ENCODE results near the gene HOXB6.

HOXB6 gene

GRCh38 chr17:48593840-48594537, 10.8 kb downstream of the HOXB6 start:
- peak; percentile 95 for DNase-seq

DNA sequence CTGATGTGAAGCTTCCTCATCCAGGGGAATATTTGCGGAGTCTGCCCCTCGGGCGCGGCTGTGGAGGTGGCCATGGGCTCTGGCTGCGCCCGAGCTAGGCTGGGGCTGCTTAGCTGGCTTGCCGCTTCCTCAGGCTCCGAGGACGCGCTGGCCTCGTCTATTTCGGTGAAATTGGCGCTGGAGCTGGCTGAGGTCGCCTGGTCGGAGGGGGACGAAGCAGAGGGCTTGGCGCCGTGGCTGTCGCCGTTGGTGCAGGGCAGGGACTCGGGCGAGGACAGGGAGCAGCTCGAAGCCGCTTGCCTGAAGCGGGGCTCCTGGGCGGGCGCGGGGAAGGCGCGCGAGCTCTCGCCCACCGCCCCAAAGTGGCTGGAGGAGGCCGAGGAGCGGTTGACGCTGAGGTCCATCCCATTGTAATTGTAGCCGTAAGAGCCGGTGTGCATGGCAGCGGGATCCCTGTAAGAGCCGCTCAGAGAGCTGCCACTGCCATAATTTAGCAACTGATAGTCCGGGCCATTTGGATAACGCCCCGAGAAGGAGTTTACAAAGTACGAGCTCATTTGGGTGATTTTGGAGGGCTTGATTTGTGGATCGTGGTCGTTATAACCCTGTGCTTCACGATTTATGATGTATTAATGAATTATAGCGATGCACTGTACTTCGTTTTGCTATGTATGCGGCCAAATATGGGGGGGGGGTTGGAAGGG, 11.5 kb downstream of the HOXB6 start, which contains the start of gene HOXB5:
HOXB5 (minus strand) TSS at position 654 of the 704 bp plus-strand sequence; CDS start at position 557, 97 bp downstream.
- no peak for DNase-seq

- no peak for DNase-seq
These were observed 12.2 kb downstream of the HOXB6 start for GRCh38 chr17:48592577-48592976.

DNA sequence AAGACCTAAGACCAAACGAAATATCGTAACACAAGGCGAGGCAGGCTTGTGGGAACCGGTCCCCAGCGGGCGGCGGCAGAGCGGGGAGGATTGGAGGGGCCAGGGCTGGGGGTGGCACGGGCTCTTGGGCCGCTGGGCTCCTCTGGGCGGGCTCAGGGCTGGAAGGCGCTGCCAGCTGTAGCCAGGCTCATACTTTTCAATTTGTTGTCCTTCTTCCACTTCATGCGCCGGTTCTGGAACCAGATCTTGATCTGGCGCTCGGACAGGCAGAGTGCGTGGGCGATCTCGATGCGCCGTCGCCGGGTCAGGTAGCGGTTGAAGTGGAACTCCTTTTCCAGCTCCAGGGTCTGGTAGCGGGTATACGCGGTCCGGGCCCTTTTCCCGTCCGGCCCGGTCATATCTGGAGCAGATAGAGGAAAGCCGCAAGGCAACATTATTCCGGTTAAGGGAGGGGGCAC, 12.7 kb downstream of the HOXB6 start:
- DNase-seq = no peak

GRCh38 chr17:48591255-48592056, 13.3 kb downstream of the HOXB6 start:
- no peak for DNase-seq

GRCh38 chr17:48590607-48591161, 14.1 kb downstream of the HOXB6 start:
- DNase-seq = no peak

DNA sequence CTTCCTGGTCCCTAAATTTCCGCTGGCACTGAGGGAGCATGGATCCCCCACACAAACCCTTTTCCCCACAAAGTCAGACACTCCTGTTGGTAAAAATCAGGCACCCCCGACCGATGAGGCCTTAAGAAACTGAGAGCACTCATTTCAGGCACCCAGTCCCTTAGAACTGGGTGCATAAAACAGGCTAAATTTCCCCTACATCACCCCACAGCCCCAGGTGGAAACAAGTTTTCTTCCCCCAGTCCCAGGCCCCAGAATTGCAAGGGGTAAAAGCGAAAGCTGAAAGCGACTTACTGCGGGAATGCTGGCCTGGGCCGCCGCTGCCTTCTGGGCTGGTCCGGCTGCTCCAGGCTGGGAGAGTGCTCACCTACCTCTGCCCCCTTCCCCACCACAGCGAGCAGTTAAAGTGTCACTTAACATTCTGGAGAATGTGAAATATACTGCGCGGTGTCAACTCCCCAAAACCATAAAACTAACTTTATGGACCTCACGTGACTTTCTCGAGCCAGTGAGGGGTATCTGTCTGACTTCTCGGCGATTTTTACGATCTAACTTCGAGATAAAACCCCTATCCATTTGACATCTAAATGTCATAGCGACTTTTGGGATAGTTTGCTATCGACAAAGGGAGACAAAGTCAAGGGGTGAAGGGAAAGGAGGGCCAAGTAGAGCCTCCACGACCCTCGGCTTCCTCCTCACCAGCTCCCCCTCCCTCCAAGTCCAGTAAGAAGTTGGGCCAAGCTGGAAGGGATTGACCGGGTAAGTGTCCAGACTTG, 14.8 kb downstream of the HOXB6 start, which contains the start of gene HOXB3:
HOXB3 (minus strand) TSS at position 411 of the 776 bp plus-strand sequence. CDS start 37,767 bp downstream, outside the sequence.
- no peak for DNase-seq

GRCh38 chr17:48589060-48589830, 15.5 kb downstream of the HOXB6 start:
- DNase-seq = no peak

DNA sequence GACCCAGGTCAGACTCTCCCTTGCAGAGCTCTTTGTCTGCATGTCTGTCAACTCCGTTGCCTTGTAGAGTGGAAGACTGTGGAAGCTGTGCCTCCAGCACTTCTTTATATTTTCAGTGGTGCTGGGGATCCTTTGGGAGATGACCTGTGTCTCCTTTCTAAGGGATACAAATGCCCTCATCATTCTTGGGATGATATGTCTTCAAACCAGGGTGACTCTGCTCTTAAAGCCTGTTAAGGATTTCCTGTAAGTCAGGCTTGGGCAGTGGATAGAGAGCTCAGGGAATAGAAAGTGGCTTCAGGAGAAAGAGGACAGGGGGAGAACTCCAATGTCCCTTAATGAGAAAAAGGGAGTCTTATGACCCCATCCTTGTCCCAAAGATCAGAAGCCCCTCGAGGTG, 16.3 kb downstream of the HOXB6 start:
- DNase-seq = no peak

DNA sequence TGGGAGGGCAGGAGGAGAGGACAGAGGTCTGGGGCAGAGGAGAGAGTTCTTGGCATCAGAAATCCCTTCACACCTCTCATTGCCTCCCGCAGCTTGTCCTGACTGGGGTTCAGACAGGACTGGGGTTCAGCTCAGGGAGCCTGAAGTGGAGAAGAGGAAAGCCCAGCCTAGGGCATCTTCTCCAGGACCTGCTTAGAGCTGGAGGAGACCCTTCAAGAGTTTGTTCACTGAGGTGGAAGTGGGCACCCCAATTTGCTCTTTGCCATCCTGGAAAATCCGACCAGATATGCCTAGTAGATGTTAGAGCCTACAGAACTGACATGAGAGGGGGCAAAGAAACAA, 16.7 kb downstream of the HOXB6 start:
- no peak for DNase-seq

DNA sequence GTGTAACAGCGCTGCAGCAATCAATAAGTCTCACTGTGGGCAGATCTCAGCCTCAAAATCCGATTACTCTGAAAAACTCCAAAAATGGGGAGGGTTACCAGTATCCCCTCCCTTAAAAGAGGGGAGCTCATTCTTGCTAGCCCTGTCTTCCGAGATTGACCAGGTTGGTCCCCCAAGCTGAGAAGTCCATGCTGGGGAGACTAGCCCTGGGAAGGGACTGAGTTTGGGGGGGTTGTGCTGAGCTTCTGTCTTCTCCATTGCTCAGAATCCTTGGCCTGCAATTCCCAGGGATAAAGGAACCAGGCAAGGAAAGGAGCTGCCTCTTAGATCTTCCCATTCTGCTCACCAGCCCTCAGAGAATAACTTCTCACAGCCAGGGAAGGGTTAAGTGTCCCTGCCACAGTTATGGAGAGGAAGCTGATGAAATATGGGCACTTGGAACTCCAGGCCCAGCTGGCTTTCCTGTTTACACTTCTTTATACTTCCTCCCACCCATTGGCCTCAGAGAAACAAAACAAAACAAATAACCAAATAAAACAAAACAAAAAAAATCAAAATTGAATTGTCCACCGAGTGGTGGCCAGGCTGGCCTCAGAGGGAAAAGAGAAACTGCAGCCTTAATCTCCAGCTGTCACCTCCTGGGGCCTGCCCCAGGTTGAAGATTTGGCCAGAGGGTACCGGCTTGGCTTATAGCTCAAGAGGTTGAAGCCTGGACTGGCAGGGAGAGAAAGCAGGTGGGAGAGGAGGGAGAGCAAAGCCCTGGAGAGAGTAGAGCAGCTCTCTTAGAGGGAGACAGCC, 17.3 kb downstream of the HOXB6 start:
- no peak for DNase-seq

GRCh38 chr17:48586355-48587258, 18.2 kb downstream of the HOXB6 start:
- no peak for DNase-seq

- no peak for DNase-seq
These were observed 20.5 kb downstream of the HOXB6 start for GRCh38 chr17:48584223-48584741.

DNA sequence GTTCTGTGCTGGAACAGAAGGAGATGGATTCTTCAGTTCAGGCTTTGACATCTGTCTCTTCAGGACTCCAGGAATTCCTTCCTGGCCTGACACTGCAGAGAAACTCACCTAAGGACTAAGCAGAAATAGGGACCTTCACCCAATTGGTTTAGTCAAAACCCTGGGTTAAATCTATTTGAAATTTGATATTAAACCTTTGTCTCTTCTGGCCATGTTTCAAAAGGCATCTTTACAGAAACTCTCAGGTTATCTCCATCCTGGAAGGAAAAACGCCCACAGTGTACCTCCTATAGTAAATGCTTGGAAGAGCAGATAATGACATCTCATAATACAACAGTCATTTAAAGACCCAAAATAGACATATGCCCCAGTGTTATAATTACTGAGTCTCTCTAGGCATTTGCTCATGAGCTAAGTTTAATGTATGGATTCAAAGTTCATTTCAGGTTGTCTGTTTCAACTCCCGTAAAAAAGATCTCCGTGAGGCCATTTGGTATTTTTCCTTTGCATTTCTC, 21.0 kb downstream of the HOXB6 start:
- no peak for DNase-seq

DNA sequence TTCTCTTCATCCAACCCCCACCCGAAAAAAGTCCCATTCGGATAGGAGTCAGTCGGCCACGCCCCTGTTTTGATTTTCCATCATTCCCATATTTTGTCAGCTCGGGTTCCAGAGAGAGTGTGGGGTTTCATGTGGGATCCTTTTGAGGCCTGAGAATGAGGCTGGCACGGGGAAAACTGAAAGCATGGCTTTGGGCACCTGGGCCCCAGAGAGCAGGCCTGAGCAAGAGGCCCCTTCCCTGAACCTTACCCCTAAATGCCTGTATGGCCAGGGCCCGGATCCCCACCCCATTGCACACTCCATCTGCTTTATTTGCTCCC, 22.1 kb downstream of the HOXB6 start:
- DNase-seq = no peak

- DNase-seq = no peak
These were observed 24.8 kb downstream of the HOXB6 start for GRCh38 chr17:48579760-48580554.

- DNase-seq = no peak
These were observed 25.4 kb downstream of the HOXB6 start for GRCh38 chr17:48579471-48579759.

- DNase-seq = no peak
These were observed 25.9 kb downstream of the HOXB6 start for GRCh38 chr17:48578616-48579470.

All from activated CD8-positive, alpha-beta memory T cell treated with anti-CD3 and anti-CD28 coated beads, Interleukin-2, amount 50 U/mL, for 48 hours (primary cell).